Trophoblast cell (in vitro differentiated cells and primary cell): Measurements from ENCODE around the gene UNC45A.

Source experiments
- DNase-seq, 2 donors: peaks; one replicate each; pipeline ENCODE4 v3.0.0-alpha.2; 2016
- H2AFZ ChIP-seq: 2 replicates; pipeline ENCODE4 v1.6.1; 2013; ENCODE audit warnings: low read length, moderate library complexity, mild to moderate bottlenecking; ENCODE audit not compliant: insufficient read depth, poor library complexity
- H2AK5ac ChIP-seq: 2 replicates; pipeline ENCODE4 v1.6.1; 2013; ENCODE audit warnings: mild to moderate bottlenecking, low read length
- H2BK120ac ChIP-seq: 2 replicates; pipeline ENCODE4 v1.6.1; 2013; ENCODE audit warnings: low read length, mild to moderate bottlenecking, moderate library complexity; ENCODE audit not compliant: insufficient read depth, poor library complexity
- H2BK12ac ChIP-seq: 2 replicates; pipeline ENCODE4 v1.6.1; 2013; ENCODE audit warnings: mild to moderate bottlenecking, low read length, moderate library complexity
- H2BK5ac ChIP-seq: 2 replicates; pipeline ENCODE4 v1.6.1; 2013; ENCODE audit warnings: low read length, low read depth, moderate library complexity, mild to moderate bottlenecking; ENCODE audit not compliant: poor library complexity
- H3K14ac ChIP-seq: 2 replicates; pipeline ENCODE4 v1.6.1; 2013; ENCODE audit warnings: mild to moderate bottlenecking, low read length
- H3K18ac ChIP-seq: 2 replicates; pipeline ENCODE4 v1.6.1; 2013; ENCODE audit warnings: mild to moderate bottlenecking, low read length
- H3K23ac ChIP-seq: 2 replicates; pipeline ENCODE4 v1.6.1; 2013; ENCODE audit warnings: low read length
- H3K27ac ChIP-seq: 2 replicates; pipeline ENCODE4 v1.5.1; 2013; ENCODE audit warnings: low read depth, mild to moderate bottlenecking, inconsistent platforms, low read length, moderate library complexity
- H3K27me3 ChIP-seq: 2 replicates; pipeline ENCODE4 v1.6.1; 2013; ENCODE audit warnings: inconsistent platforms, mild to moderate bottlenecking, low read length, moderate library complexity; ENCODE audit not compliant: insufficient read depth
- H3K36me3 ChIP-seq, 2 experiments: 1 replicate in 1 of 2; 2 replicates in 1 of 2; pipeline ENCODE4 v1.6.1; 2013; ENCODE audit warnings: low read length in 2 of 2, mild to moderate bottlenecking in 2 of 2, moderate library complexity in 1 of 2; ENCODE audit not compliant: insufficient read depth in 2 of 2, control insufficient read depth in 1 of 2
- H3K4ac ChIP-seq: 2 replicates; pipeline ENCODE4 v1.6.1; 2013; ENCODE audit warnings: low read depth, mild to moderate bottlenecking, low read length, moderate library complexity
- H3K4me1 ChIP-seq, 2 experiments: 1 replicate in 1 of 2; 2 replicates in 1 of 2; pipeline ENCODE4 v1.6.1; 2013; ENCODE audit warnings: low read length in 2 of 2, mild to moderate bottlenecking in 2 of 2, moderate library complexity in 1 of 2; ENCODE audit not compliant: insufficient read depth in 2 of 2, control insufficient read depth in 1 of 2
- H3K4me2 ChIP-seq: 2 replicates; pipeline ENCODE4 v1.6.1; 2013; ENCODE audit warnings: inconsistent platforms, mild to moderate bottlenecking, low read length, moderate library complexity
- H3K4me3 ChIP-seq: 2 replicates; pipeline ENCODE4 v1.5.1; 2013; ENCODE audit warnings: mild to moderate bottlenecking, low read depth, low read length, inconsistent platforms
- H3K79me1 ChIP-seq: one replicate; pipeline ENCODE4 v1.6.1; 2013; ENCODE audit warnings: low read length
- H3K79me2 ChIP-seq: 2 replicates; pipeline ENCODE4 v1.6.1; 2013; ENCODE audit warnings: low read length, mild to moderate bottlenecking; ENCODE audit not compliant: control insufficient read depth, insufficient read depth, poor library complexity
- H3K9ac ChIP-seq: 2 replicates; pipeline ENCODE4 v1.6.1; 2013; ENCODE audit warnings: mild to moderate bottlenecking, low read length
- H3K9me3 ChIP-seq: 2 replicates; pipeline ENCODE4 v1.6.1; 2013; ENCODE audit warnings: low read depth, mild to moderate bottlenecking, control low read depth, inconsistent platforms, low read length; ENCODE audit not compliant: insufficient read depth
- H4K12ac ChIP-seq: 2 replicates; pipeline ENCODE4 v1.6.1; 2013; ENCODE audit warnings: low read depth, mild to moderate bottlenecking, low read length, moderate library complexity
- H4K8ac ChIP-seq: 2 replicates; pipeline ENCODE4 v1.6.1; 2013; ENCODE audit warnings: low read depth, mild to moderate bottlenecking, low read length, moderate library complexity
- H4K91ac ChIP-seq: one replicate; pipeline ENCODE4 v1.6.1; 2013; ENCODE audit warnings: low read depth, mild to moderate bottlenecking, low read length, moderate library complexity
- WGBS: extraction: QIAGEN DNeasy Blood & Tissue Kit; methylation state at CpG from one replicate; pipeline ENCODE4 v1.1.7; 2013; ENCODE audit warnings: missing lambda C conversion rate; ENCODE audit not compliant: insufficient read length, insufficient coverage; ENCODE audit errors: extremely low coverage; 5-methylcytosine and 5-hydroxymethylcytosine counted together

UNC45A gene

DNA sequence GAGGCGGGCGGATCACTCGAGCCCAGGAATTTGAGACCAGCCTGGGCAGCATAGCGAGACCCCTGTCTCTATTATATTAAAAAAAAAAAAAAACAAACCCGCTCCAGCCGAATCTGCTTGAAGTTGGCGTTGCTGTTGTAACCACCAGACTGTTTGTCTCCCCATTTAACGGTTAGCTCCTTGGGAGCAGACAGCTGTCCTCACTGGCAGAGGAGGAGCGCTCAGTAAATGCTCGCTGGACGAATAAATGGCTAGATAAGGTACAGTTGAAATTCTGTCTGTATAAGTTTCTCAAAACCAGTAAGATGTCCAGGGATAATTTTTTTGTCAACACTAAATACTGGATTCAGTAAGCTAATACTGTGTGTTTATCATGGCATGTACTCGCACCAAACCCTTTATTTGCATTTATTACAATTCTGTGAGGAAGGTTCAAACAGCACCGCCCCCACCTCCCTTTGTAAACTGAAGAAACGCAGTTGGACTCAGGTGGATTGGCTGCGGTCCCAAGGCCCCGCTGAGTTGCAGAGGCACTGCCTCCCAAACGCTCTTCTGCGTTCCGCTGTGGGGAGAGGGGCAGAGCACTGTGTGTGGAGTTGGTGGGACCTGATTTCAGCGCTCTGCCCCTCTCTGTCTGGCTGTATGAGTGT lies 20.7 kb downstream of the UNC45A start:
- H3K4ac ChIP-seq, result no peak overlapping the region
- no peak overlapping the region for H3K27ac ChIP-seq
- WGBS, result no CpG with 5 or more reads among the region's 20 CpGs
- H3K4me1 ChIP-seq, result peaks cover 8 to 9% of the 10 kb centered on the region in 2 experiments
- no peak overlapping the region for H4K12ac ChIP-seq
- no peaks in the 10 kb centered on the region for H3K27me3 ChIP-seq
- H3K14ac ChIP-seq, result no peak overlapping the region
- H3K9ac ChIP-seq, result no peak overlapping the region
- peak overlapping the region; percentile 15 for H4K91ac ChIP-seq
- peaks cover 7% of the 10 kb centered on the region for H3K79me1 ChIP-seq
- H2BK120ac ChIP-seq, result no peak overlapping the region
- H3K36me3 ChIP-seq, result peaks cover 22 to 41% of the 10 kb centered on the region in 2 experiments
- no peak overlapping the region for H4K8ac ChIP-seq
- H3K4me2 ChIP-seq, result peak overlapping the region; percentile 95
- H3K4me3 ChIP-seq, result no peak overlapping the region
- no peak for DNase-seq
- H3K18ac ChIP-seq, result no peak overlapping the region
- peaks cover 5% of the 10 kb centered on the region for H3K79me2 ChIP-seq
- H2BK5ac ChIP-seq, result no peak overlapping the region
- no peak overlapping the region for H2BK12ac ChIP-seq
- no peak overlapping the region for H3K23ac ChIP-seq
- H2AFZ ChIP-seq, result no peak overlapping the region
- H2AK5ac ChIP-seq, result no peak overlapping the region
- H3K9me3 ChIP-seq, result peaks cover 2% of the 10 kb centered on the region

DNA sequence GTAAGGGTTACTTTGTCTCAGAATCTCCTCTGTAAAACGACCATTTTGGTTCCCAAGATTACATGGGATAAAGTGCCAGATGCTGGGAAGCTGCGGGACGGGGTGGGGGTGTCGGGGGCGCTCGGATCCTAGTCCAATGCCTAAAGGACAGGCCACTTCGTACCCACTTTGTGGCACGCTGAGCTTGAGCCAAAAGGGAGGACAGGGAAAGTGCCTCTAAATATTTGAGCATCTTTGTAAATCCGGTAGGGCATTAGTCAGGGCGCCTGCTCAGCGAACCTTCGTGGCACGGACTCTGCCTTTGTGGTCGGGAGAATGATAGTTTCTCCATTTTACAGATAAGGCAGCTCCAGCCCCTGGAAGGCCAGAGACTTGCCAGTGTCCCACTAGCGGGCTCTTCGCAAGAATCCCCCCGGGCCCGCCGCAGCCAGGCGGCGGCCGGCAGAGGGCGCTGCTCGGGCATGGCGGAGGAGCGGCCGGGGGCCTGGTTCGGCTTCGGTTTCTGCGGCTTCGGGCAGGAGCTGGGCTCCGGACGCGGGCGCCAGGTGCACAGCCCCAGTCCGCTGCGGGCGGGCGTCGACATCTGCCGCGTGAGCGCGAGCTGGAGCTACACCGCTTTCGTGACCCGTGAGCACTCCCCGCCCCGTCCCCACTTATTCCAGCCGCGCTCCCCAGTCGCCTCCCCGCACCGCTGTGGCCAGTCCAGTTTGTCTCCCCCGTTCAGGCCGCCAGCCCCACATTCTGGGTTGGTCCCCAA lies 21.4 kb downstream of the UNC45A start:
- Histone ChIP-seq H3K23ac (no peak overlapping the region), H3K9me3 (peaks cover 2% of the 10 kb centered on the region), H3K4ac (no peak overlapping the region), H3K14ac (no peak overlapping the region), H3K79me1 (peaks cover 7% of the 10 kb centered on the region), H4K12ac (no peak overlapping the region), H3K27me3 (no peaks in the 10 kb centered on the region), H3K9ac (no peak overlapping the region), H2BK5ac (no peak overlapping the region), H4K91ac (no peak overlapping the region), H2AK5ac (no peak overlapping the region), H3K18ac (no peak overlapping the region), H3K79me2 (peaks cover 5% of the 10 kb centered on the region), H3K4me1 (peaks cover 8 to 9% of the 10 kb centered on the region in 2 experiments), H2AFZ (peak overlapping the region; percentile 50), H2BK120ac (no peak overlapping the region), H3K4me2 (peak overlapping the region; percentile 91), H4K8ac (peak overlapping the region; percentile 22), H2BK12ac (no peak overlapping the region), H3K4me3 (peak overlapping the region; percentile 73), H3K36me3 (peaks cover 24 to 41% of the 10 kb centered on the region in 2 experiments), H3K27ac (no peak overlapping the region)
- no CpG with 5 or more reads among the region's 56 CpGs for WGBS
- DNase-seq, result peak; percentile 86 to 92

DNA sequence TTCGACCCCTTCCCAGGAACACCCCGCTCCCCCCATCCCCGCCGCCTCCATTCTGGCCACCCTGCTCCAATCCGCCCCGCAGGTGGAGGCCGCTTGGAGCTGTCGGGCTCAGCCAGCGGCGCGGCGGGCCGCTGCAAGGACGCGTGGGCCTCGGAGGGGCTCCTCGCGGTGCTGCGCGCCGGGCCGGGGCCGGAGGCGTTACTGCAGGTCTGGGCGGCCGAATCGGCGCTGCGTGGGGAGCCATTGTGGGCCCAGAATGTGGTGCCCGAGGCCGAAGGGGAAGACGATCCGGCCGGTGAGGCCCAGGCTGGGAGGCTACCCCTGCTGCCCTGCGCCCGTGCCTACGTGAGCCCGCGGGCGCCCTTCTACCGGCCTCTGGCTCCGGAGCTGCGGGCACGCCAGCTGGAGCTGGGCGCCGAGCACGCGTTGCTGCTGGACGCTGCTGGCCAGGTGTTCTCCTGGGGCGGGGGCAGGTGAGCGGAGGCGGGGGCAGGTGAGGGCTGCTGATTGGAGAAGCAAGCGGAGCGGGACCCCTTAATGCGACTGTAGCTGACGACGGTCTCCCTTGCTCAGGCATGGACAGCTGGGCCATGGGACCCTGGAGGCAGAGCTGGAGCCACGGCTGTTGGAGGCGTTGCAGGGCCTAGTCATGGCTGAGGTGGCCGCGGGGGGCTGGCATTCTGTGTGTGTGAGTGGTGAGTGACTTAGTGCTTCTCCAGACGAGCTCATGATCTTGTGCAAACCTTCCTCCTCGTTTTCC lies 22.1 kb downstream of the UNC45A start:
- H3K4ac ChIP-seq, result no peak overlapping the region
- no peak overlapping the region for H4K91ac ChIP-seq
- peak in 1 of 2 donors; percentile 58 for DNase-seq
- H3K4me1 ChIP-seq, result peaks cover 8 to 9% of the 10 kb centered on the region in 2 experiments
- H4K12ac ChIP-seq, result peak overlapping the region; percentile 43
- H3K4me2 ChIP-seq, result peak overlapping the region; percentile 91
- peak overlapping the region; percentile 41 for H3K14ac ChIP-seq
- H2BK12ac ChIP-seq, result no peak overlapping the region
- no peak overlapping the region for H3K27ac ChIP-seq
- peak overlapping the region; percentile 15 for H3K18ac ChIP-seq
- no peak overlapping the region for H2BK120ac ChIP-seq
- peaks cover 24 to 37% of the 10 kb centered on the region in 2 experiments for H3K36me3 ChIP-seq
- no peak overlapping the region for H2BK5ac ChIP-seq
- H3K79me1 ChIP-seq, result peaks cover 7% of the 10 kb centered on the region
- peak overlapping the region; percentile 46 for H3K9ac ChIP-seq
- H3K27me3 ChIP-seq, result no peaks in the 10 kb centered on the region
- peak overlapping the region; percentile 73 for H3K4me3 ChIP-seq
- no peak overlapping the region for H2AK5ac ChIP-seq
- WGBS, result no CpG with 5 or more reads among the region's 63 CpGs
- H3K23ac ChIP-seq, result no peak overlapping the region
- H3K79me2 ChIP-seq, result peaks cover 5% of the 10 kb centered on the region
- peak overlapping the region; percentile 50 for H2AFZ ChIP-seq
- peak overlapping the region; percentile 55 for H4K8ac ChIP-seq
- peaks cover 2% of the 10 kb centered on the region for H3K9me3 ChIP-seq

DNA sequence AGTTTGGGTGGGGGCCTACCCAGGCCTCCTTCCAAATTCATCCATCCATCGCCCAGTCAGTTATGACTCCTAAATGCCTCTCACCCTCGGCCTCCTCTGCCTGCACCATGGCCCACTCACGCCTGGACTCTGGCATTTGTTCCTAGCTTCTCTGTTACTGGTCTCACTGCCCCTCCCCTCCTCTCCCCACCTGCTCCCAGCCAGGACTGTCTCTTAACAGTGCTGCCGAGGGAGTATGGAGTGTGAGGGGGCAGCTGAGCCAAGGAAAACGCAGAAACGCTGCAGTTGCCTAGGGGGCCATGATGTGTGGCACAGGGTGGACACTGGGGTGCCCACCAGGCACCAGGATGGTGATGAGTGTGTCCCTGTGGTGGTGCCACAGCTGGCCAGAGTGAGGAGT lies 22.7 kb downstream of the UNC45A start:
- H4K12ac ChIP-seq, result no peak overlapping the region
- no peak overlapping the region for H3K9ac ChIP-seq
- H3K79me2 ChIP-seq, result peaks cover 5% of the 10 kb centered on the region
- no peak overlapping the region for H2BK120ac ChIP-seq
- peaks cover 21 to 32% of the 10 kb centered on the region in 2 experiments for H3K36me3 ChIP-seq
- no peak overlapping the region for H2BK12ac ChIP-seq
- WGBS, result no CpG with 5 or more reads among the region's 6 CpGs
- H3K79me1 ChIP-seq, result peaks cover 7% of the 10 kb centered on the region
- no peak overlapping the region for H4K91ac ChIP-seq
- no peak overlapping the region for H3K4me2 ChIP-seq
- no peak for DNase-seq
- no peaks in the 10 kb centered on the region for H3K27me3 ChIP-seq
- no peak overlapping the region for H2BK5ac ChIP-seq
- peaks cover 8 to 9% of the 10 kb centered on the region in 2 experiments for H3K4me1 ChIP-seq
- H3K14ac ChIP-seq, result no peak overlapping the region
- no peak overlapping the region for H2AK5ac ChIP-seq
- no peak overlapping the region for H2AFZ ChIP-seq
- H3K27ac ChIP-seq, result no peak overlapping the region
- H3K18ac ChIP-seq, result peak overlapping the region; percentile 15
- H3K23ac ChIP-seq, result no peak overlapping the region
- peaks cover 2% of the 10 kb centered on the region for H3K9me3 ChIP-seq
- H4K8ac ChIP-seq, result no peak overlapping the region
- H3K4me3 ChIP-seq, result no peak overlapping the region
- H3K4ac ChIP-seq, result no peak overlapping the region
